SIG-M5 treated with dmso at 0.1 percent for 504 hours (cell line): ENCODE measurements around the gene MUC22.
A peak's percentile ranks its signal among the peaks of the same experiment; 100 is the strongest.

Experiments
- DNase-seq: peaks from one replicate; lab custom pipeline; 2025; ENCODE audit not compliant: unreplicated experiment; lab: John Stamatoyannopoulos, UW

Gene MUC22

DNA sequence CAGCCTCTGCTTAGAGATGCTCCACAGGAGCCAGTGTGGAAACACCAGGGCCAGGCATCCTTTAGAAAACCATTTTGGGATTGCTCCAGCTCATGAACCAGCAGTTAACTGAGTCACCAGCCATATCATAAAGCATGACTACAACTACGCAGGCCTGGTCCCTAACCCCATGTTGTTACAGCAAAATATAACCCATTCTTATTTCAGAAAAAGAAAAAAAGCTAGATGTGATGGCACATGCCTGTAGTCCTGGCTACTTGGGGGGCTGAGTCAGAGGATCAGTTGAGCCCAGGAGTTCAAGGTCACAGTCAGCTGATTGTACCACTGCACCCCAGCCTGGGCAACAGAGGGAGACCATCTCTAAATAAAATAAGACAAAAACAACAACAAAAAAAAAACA lies 65.3 kb downstream of the MUC22 start:
- no peak for DNase-seq

DNA sequence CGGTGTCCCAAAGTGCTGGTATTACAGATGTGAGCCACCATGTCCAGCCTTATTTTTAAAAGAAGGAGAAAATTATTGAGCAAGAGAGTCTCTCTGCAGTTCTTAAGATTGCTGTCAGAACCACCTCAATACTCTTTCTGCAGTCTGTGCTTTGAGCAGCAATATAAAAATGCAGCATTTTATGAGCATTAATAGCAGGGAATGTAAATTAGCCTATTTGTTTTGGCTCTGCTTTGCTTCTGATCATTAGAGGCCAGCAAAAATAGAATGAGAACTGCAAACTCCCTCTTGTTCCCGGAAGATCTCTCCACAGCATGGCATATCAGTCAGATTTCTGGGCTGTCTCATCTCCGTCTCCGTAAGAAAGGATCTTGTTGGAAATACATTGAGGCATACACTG lies 66.3 kb downstream of the MUC22 start:
- no peak for DNase-seq

DNA sequence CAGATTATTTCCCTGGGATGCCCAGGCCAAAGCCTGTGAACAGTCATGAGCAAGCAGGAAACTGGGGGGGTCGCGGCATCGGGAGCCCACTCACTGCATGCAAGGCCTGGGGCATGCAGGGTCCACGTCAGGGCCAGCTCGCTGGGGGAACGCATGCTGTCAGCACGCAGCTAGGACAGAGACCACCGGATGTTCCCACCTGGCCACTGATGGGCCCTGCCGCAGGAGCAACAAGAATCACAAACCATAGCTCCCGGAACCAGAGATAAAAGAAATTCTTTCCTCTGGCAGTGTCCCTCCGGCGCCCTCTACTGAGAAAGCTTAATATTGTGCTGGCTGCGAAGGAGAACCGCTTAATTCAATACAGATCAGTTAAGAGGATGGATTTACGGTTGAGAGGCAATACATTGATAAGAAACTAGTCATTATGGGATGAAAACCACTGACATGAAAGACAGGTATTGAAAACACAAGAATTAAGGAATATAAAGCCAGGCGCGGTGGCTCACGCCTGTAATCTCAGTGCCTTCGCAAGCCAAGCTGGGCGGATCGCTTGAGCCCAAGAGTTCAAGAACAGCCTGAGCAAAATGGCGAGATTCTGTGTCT lies 69.5 kb downstream of the MUC22 start:
- DNase-seq, result peak; percentile 47

DNA sequence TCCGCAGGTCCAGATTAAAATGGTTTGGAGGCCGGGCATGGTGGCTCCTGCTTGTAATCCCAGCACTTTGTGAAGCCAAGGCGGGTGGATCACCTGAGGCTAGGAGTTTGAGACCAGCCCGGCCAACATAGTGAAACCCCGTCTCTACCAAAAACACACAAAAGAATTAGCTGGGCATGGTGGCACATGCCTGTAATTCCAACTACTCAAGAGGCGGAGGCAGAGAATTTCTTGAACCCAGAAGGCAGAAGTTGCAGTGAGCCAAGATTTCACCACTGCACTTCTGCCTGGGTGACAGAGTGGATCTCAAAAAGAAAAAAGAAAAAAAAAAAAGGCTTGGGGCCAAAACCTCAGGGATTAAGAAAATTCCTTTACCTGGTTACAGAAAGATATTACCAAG lies 71.6 kb downstream of the MUC22 start:
- no peak for DNase-seq

GRCh38 chr6:31083742-31084354 lies 73.6 kb downstream of the MUC22 start:
- DNase-seq, result peak; percentile 26
